Measurements from ENCODE around the gene STPG2. TPM values are rescaled to one million over a fixed set of nuclear protein-coding genes. Genes with fewer than 3 reads are reported as not detected.

The STPG2 gene
- total RNA-seq, 1 experiment from 2014 or later: not detected

DNA sequence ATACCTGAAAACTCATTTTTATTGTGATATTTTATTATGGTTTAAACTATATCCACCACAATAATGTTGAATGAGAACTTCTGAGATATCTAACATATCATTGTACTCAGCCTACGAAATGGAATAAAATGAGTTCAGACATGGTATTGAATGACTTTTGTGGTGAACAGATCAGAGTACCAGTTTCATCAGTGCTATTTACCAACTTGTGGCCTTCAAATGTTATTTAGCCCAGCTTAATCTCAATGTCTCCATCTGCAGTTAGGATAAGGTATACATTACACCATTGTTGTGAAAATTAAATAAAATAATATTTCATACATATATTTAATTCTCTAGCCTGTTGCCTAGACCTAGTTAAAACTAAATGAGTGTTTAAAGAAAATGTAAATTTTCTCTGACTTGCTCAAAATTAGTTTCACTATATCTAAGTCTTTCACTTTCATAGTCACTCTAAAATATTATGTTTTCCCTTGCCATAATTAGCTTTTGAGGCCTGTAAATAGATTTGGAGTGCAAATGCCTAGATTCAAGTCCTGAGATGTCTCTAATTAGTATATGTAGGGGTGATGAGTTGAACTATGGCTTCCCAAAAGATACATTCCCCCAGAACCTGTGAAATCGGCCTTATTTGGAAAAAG lies 594.2 kb downstream of the STPG2 start:
- no peak overlapping the region for H3K27ac ChIP-seq (ENCODE audit: low read length)
- no peak overlapping the region for H3K4me3 ChIP-seq (ENCODE audit: low read depth in 2 of 2, low read length in 2 of 2)
- DNase-seq (ENCODE audit: low read depth, low spot score): no peak
- H3K4me1 ChIP-seq (ENCODE audit: control insufficient read depth, insufficient read depth, low read length): no peaks in the 10 kb centered on the region
- no peaks in the 10 kb centered on the region for H3K27me3 ChIP-seq (ENCODE audit: control insufficient read depth, insufficient read depth, low read length)
- no peaks in the 10 kb centered on the region for H3K36me3 ChIP-seq (ENCODE audit: control insufficient read depth, insufficient read depth, low read length)
- ChIA-PET CTCF (no interaction called here), POLR2A (no interaction called here)
- in situ Hi-C loops (cut with HindIII; ENCODE audit: low pct_unique_long_range_greater_than_20kb, low sequenced_read_pairs): no loop called here
- ATAC-seq: no peak
- intact Hi-C loops (cut with micrococcal nuclease; ENCODE audit: unreplicated experiment): no loop called here
- BruUV-seq (replicated peaks): no TSS peak
- H3K9me3 ChIP-seq (ENCODE audit: control insufficient read depth, insufficient read depth, low read depth, low read length): no peaks in the 10 kb centered on the region
- TF ChIP-seq TCF7L2 (IDR thresholded peaks at IDR 0.05; ENCODE audit: low read depth, low read length): no peak
- TF ChIP-seq, protein P1, sequence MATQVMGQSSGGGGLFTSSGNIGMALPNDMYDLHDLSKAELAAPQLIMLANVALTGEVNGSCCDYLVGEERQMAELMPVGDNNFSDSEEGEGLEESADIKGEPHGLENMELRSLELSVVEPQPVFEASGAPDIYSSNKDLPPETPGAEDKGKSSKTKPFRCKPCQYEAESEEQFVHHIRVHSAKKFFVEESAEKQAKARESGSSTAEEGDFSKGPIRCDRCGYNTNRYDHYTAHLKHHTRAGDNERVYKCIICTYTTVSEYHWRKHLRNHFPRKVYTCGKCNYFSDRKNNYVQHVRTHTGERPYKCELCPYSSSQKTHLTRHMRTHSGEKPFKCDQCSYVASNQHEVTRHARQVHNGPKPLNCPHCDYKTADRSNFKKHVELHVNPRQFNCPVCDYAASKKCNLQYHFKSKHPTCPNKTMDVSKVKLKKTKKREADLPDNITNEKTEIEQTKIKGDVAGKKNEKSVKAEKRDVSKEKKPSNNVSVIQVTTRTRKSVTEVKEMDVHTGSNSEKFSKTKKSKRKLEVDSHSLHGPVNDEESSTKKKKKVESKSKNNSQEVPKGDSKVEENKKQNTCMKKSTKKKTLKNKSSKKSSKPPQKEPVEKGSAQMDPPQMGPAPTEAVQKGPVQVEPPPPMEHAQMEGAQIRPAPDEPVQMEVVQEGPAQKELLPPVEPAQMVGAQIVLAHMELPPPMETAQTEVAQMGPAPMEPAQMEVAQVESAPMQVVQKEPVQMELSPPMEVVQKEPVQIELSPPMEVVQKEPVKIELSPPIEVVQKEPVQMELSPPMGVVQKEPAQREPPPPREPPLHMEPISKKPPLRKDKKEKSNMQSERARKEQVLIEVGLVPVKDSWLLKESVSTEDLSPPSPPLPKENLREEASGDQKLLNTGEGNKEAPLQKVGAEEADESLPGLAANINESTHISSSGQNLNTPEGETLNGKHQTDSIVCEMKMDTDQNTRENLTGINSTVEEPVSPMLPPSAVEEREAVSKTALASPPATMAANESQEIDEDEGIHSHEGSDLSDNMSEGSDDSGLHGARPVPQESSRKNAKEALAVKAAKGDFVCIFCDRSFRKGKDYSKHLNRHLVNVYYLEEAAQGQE (IDR thresholded peaks at IDR 0.05; ENCODE audit: insufficient read depth in 1 of 2, low read depth in 2 of 2, low read length in 1 of 2): no peak
- no peak for TF ChIP-seq POLR2AphosphoS5 (IDR thresholded peaks at IDR 0.05; ENCODE audit: low read depth, low read length)
- no peak for TF ChIP-seq SIN3A (IDR thresholded peaks at IDR 0.05; ENCODE audit: borderline replicate concordance, insufficient read depth, low read depth, low read length)
- TF ChIP-seq, protein P2, sequence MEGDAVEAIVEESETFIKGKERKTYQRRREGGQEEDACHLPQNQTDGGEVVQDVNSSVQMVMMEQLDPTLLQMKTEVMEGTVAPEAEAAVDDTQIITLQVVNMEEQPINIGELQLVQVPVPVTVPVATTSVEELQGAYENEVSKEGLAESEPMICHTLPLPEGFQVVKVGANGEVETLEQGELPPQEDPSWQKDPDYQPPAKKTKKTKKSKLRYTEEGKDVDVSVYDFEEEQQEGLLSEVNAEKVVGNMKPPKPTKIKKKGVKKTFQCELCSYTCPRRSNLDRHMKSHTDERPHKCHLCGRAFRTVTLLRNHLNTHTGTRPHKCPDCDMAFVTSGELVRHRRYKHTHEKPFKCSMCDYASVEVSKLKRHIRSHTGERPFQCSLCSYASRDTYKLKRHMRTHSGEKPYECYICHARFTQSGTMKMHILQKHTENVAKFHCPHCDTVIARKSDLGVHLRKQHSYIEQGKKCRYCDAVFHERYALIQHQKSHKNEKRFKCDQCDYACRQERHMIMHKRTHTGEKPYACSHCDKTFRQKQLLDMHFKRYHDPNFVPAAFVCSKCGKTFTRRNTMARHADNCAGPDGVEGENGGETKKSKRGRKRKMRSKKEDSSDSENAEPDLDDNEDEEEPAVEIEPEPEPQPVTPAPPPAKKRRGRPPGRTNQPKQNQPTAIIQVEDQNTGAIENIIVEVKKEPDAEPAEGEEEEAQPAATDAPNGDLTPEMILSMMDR (IDR thresholded peaks at IDR 0.05): no peak

- Histone ChIP-seq H3K36me3 (ENCODE audit: control insufficient read depth, insufficient read depth, low read length) (no peaks in the 10 kb centered on the region), H3K27me3 (ENCODE audit: control insufficient read depth, insufficient read depth, low read length) (no peaks in the 10 kb centered on the region), H3K4me3 (ENCODE audit: low read depth in 2 of 2, low read length in 2 of 2) (no peak overlapping the region), H3K27ac (ENCODE audit: low read length) (no peak overlapping the region), H3K4me1 (ENCODE audit: control insufficient read depth, insufficient read depth, low read length) (no peaks in the 10 kb centered on the region), H3K9me3 (ENCODE audit: control insufficient read depth, insufficient read depth, low read depth, low read length) (no peaks in the 10 kb centered on the region)
- no peak for ATAC-seq
- POLR2A ChIA-PET: no interaction called here
- in situ Hi-C loops (cut with HindIII; ENCODE audit: low pct_unique_long_range_greater_than_20kb, low sequenced_read_pairs): no loop called here
- no TSS peak for BruUV-seq (replicated peaks)
- no peak for TF ChIP-seq TCF7L2 (IDR thresholded peaks at IDR 0.05; ENCODE audit: low read depth, low read length)
- TF ChIP-seq, protein P1 (IDR thresholded peaks at IDR 0.05; ENCODE audit: insufficient read depth in 1 of 2, low read depth in 2 of 2, low read length in 1 of 2): no peak
- no peak for TF ChIP-seq SIN3A (IDR thresholded peaks at IDR 0.05; ENCODE audit: borderline replicate concordance, insufficient read depth, low read depth, low read length)
- TF ChIP-seq POLR2AphosphoS5 (IDR thresholded peaks at IDR 0.05; ENCODE audit: low read depth, low read length): no peak
- TF ChIP-seq, protein P2 (IDR thresholded peaks at IDR 0.05): no peak
- no peak for DNase-seq (ENCODE audit: low read depth, low spot score)
- intact Hi-C loops (cut with micrococcal nuclease; ENCODE audit: unreplicated experiment): no loop called here
- CTCF ChIA-PET: no interaction called here
Measured at GRCh38 chr4:97548186-97548585, 595.1 kb downstream of the STPG2 start.

Measured in Panc1 (cell line).